Stimulated activated CD4-positive, alpha-beta T cell treated with anti-CD3 and anti-CD28 coated beads, Interleukin-15, amount 100 ng/mL, for 24 hours (primary cell): Measurements from ENCODE around the gene TCEA2.
A peak's percentile ranks its signal among the peaks of the same experiment; 100 is the strongest.

Source experiments
- DNase-seq: peaks from one replicate; pipeline ENCODE4 v3.0.0-alpha.2; 2020

The TCEA2 gene

GRCh38 chr20:64036346-64037198 is 26.4 kb upstream of the TCEA2 start:
- DNase-seq, result no peak

- no peak for DNase-seq
Measured at GRCh38 chr20:64037199-64037497, 25.9 kb upstream of the TCEA2 start.

GRCh38 chr20:64037498-64038213 is 25.3 kb upstream of the TCEA2 start:
- DNase-seq, result no peak

DNA sequence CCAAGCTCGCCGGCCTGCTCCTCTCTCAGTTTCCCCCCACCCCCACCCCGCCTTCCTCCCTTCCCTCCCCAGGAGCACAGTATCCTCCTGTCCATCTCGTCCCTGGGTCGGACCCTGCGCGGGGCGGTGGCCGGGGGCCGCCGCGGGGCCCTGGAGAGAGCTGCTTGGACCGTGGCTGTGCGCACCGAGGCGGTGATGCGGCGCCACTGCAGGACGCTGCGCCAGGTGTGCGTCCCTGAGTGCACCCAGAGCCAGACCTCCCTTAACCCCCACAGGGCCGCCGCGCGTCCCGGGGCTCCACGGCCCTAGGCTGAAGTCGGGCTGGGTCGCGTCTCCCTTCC is 24.8 kb upstream of the TCEA2 start:
- DNase-seq, result no peak

DNA sequence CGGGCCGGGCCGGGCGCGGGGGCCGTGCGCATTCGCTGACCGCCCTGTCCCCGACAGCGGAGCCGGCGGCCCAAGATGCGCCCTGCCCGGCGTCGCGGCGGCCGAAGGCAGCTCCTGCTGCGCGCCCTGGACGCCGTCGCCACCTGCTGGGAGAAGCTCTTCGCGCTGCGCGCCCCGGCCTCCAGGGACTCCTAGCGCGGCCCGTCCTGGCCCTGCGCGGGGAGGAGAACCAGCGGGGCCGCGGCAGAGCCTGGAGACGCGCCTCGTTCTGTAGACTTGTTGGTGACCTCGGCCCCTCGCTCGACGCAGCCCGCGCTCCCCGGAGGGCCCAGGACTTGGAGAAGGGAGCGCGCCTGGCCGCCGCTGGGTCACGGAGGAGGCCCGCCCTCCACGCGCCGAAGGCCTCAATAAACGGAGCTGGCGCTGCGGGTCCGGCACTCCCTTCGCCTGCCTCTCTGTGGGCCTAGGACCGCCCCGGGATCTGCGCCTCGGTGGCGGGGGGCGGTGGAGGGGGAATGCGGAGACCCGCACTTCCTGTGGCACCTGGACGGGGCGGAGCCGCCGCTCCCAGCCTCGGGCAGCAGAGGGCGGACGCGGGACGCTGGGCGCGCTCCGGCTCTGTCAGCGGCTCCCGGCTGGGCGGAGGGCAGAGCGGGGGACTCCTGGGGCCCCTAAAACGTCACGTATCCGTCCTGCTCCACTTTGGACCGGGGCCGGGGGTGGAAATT is 24.3 kb upstream of the TCEA2 start:
- peak; percentile 86 for DNase-seq

GRCh38 chr20:64039293-64040160 is 23.5 kb upstream of the TCEA2 start:
- no peak for DNase-seq

GRCh38 chr20:64040231-64041039 is 22.6 kb upstream of the TCEA2 start:
- no peak for DNase-seq

DNA sequence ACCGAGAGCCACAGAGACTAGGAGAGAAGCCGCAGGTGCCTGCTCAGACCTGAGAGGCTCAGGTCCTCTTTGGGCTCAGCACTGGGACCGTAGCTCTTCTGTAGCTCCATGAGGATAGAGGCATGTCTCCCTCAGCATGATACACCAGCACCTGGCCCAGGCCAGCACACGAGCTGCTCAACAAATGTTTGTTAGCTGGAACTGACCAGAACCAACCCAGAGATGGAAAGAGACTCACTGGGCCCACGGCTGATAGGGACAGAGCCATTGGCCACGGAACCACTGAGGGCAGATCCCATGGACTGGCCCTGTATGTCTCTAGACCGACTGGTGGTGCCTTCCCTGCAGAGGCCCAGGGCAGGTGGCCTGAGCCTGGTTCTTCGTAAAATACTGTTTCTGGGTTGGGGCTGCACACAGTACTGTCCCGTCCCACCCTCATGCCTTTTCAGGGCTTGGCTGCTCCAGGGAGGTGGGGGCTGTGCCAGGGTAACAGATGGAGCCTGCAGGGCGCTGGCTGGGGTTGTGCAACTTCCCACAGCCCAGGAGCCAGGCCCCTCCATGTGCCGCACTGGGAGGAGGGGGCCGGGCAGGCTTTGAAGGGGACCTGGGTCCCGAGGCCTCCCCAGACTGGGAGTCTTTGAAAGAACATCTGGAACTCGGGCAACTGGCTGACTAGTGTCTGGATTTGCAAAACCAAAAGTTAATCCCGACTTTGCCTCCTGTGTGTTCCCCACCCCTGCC is 21.8 kb upstream of the TCEA2 start:
- DNase-seq, result no peak

DNA sequence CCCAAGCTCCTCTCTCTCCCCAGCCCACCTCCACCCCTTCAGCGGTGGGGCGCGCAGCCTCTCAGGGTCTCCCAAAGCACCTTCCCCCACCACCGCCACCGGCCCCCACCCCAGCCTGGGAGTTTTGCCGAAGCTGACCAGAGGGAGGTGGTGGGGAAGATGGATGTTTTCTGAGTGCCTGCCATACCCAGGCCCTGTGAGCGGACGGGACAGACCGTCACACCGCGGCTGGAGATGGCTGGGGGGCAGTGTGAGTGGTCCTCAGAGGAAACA is 21.3 kb upstream of the TCEA2 start:
- no peak for DNase-seq

DNA sequence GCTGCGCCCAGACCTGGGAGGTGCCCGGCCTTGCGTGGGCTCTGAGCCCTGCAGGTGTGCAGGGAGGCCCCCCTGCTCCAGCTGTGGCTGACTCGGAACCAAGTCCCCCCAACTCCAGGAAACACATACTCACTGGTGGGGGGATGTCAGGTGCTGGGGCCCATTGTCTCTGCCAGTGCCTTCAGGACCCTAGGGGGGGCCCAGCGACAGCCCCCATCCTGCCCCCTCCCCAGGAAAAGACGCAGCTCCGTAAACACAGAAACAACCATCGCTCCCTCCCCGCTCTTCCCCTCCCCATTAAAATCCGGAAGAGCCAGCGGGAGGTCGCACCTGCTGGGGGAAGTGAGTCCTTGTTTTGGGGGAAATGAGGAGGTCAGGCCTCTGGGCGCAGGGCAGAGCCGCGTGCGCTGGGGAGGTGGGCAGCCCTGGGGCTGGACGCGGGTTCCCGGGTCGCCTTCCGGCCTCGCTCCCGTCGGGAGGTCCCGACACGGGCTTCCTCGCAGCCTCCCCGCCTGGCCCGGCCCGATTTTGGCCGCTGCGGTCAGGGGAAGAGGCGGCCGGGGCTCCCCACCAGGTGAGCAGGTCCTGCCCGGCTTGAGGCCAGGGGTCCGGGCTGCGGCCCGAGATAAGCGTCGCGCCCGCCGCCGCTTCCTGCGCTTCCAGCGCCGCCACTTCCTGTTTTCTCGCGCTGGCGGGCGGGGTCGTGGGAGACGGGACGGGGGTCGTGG is 20.8 kb upstream of the TCEA2 start:
- DNase-seq, result no peak

- DNase-seq, result no peak
Measured at GRCh38 chr20:64043768-64044167, 19.2 kb upstream of the TCEA2 start.

DNA sequence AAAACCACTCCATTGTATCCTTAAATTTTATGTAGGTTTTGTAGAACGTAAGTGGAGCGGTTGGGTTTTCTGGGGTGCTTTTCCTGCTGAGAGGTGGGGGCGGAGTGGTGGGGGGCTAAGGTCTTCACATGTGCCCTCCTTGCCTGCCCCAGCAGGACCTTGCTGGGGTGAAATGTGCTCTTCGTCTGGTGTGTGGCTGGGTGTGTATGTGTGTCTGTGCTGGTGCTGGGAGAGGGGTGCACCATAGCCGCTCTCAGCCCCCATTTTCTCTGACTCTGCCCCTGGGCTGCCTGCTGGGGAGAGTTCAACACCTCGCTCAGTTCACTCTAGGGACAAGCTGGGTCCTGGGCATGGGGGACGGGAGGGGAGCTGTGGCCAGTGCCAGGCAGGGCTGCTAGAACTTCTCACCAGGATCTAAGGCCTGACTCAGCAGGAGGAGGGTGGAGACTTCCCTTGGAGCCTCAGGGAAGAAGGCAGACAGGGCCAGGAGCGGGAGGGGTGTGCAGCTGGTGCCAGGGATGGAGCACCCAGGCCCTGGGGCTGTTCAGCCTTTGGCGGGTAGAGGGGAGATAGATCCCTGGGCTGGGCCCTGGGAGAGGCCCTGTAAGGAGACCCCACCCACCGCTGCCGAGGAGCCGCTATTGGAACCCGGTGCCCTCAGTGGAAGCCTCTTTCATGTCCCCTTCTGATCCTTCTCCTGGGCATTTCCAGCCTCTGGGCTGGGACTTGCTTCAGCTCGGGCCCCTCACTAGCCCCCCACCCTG is 18.3 kb upstream of the TCEA2 start:
- no peak for DNase-seq

DNA sequence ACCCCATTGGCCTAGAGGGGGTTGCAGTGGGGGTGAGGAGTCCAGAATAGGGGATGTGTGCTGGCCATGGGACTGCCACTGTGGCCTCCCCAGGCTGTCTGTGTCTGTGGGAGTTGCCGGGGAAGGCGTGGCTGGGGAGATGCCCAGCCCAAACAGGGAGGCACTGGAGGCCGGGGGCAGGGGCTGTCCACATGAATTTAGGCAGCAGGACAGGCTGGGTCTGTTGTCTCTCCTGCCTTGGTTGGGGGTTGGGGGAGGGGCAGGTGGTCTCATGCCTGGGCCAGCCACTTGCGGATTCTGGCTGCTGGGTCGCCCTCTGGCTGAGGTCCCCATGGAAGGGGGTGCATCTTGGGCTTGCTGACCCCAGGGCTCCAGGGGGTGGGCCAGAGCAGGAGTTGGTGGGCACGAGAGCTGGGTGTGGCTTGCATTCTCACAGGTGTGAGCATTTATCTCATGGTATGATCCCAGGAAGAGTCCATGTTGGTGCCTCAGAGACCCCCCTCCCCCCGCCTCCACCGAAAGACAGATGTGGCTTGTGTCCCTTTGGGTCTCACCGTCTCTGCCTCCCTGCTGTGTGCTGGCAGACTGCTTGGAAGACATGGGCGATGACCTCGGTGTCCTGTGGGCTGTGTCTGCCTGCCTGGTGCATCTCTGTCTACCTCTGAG is 17.5 kb upstream of the TCEA2 start:
- no peak for DNase-seq

GRCh38 chr20:64047046-64047389 is 16.0 kb upstream of the TCEA2 start:
- DNase-seq, result no peak

DNA sequence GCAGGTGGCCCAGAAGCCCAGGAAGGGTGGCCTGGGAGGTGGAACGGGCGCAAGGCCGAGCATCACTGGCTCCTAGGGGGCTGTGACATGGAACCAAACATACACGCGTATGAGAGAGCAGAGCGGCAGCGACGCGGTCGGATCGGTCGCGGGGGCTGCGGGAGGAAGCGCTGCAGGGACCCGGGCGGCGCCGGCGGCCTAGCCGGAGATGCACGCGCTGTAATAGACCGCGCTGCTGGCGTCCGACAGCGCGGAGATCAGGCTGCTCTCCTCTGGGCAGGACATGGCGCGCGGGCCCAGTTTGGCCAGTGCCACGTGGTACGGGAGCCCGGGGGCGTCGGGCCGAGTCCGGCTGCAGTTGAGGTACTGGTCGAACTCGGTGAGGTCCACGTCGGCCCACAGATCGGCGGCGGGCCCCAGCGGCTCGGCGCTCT is 15.0 kb upstream of the TCEA2 start:
- no peak for DNase-seq

GRCh38 chr20:64048402-64049044 is 14.5 kb upstream of the TCEA2 start:
- DNase-seq, result no peak

DNA sequence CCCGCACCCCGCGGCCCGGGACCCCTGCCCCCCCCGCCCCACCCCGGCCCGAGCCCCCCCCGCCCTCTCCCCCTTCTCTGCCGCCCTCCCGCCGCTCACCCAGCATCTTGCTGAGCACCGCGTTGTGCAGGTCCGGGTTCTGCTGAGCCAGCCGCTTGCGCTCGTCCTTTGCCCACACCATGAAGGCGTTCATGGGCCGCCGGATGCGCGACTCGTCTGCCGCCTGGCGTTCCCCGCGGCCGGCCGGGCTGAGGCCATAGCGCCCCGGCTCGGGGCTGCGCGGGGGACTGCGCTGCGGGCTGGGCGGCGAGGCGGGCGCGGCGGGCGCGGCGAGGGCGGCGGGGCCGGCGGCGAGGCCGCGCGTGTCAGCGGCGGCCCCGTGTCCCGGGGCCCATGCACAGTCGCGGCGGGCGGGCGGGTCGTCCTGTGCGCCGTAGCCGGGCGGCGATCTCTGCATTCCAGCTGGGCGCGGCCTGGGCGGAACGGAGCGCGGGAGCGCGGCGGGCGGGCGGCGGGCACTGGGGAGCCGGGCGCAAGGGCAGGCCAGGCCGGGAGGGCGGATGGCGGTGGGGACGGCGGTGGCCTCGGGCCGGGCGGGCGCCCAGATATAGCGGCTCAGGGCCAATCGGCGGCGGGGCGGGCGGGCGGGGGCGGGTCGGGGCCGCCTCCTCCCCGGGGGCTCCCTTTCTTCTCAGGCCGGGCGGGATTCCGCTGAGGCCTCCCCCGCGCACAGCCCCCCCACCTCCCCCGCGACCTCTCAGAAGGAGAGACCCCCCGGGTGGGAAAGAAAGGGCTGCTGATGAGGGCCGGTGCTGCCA is 13.7 kb upstream of the TCEA2 start, which contains the start of gene SOX18:
Gene SOX18, minus strand, starts transcription at position 580 of the 818 bp plus-strand sequence. Its CDS starts 123 bp downstream, at position 457.
- DNase-seq, result peak; percentile 60

DNA sequence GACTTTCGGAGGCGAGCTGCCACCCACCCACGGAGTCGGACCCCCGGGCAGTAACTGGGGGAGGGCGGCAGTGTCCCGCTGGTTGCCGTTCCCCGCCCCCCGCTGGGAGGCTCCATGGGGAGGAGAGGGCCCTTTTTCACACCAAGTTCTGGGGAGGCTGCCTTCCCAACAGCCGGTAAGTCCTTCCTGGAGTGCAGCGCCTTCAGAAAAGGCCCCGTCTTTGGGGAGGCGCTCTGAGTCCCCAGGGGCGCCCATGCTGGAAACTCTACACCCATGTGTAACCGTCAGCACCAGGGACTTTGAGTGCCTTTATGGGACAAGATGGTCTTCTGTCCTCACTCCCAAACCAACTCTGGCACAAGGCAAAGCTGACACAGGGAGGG is 13.1 kb upstream of the TCEA2 start:
- no peak for DNase-seq
